ENCODE results near the gene LST1. TPM values are rescaled to one million over a fixed set of nuclear protein-coding genes. Genes with fewer than 3 reads are reported as not detected.

Gene LST1
- total and polyA plus RNA-seq, 4 donors: 10.4 to 24.6 (median 13.4) TPM

DNA sequence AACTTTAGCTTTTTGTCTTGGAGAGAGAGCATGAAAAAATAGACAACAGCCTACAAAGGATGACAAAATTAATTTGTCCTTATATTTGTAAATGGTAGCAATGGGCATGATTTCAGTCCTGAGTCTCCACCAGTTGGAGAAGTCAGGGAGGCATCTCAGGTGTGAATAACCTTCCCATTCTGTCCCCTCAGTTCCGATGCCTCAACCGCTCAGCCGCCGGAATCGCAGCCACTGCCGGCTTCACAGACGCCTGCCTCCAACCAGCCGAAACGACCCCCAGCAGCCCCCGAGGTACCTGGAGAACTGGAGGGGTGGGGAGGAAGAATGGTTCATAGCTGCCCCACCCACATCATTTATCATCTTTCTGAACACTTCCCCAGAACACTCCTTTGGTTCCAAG, 38.0 kb downstream of the LST1 start:
- TF ChIP-seq CTCF (IDR thresholded peaks at IDR 0.05; ENCODE audit: low read depth, low read length, missing input control) (no peak), RAD21 (IDR thresholded peaks at IDR 0.05) (no peak), GABPA (IDR thresholded peaks at IDR 0.05 in 1 of 2, conservative IDR thresholded peaks at IDR 0.05 in 1 of 2) (no peak), FOXA1 (IDR thresholded peaks at IDR 0.05) (no peak), JUND (IDR thresholded peaks at IDR 0.05) (no peak), HNF4G (IDR thresholded peaks at IDR 0.05) (no peak), NR2F2 (IDR thresholded peaks at IDR 0.05) (no peak), YY1 (IDR thresholded peaks at IDR 0.05) (no peak), TAF1 (conservative IDR thresholded peaks at IDR 0.05) (no peak), FOXA2 (IDR thresholded peaks at IDR 0.05) (no peak), HNF4A (conservative IDR thresholded peaks at IDR 0.05) (no peak), SP1 (IDR thresholded peaks at IDR 0.05) (no peak), EGR1 (IDR thresholded peaks at IDR 0.05; ENCODE audit: low read depth in 2 of 2) (no peak), REST (IDR thresholded peaks at IDR 0.05) (no peak), RXRA (IDR thresholded peaks at IDR 0.05) (no peak), MAX (IDR thresholded peaks at IDR 0.05) (no peak)
- TF ChIP-seq, protein P1, sequence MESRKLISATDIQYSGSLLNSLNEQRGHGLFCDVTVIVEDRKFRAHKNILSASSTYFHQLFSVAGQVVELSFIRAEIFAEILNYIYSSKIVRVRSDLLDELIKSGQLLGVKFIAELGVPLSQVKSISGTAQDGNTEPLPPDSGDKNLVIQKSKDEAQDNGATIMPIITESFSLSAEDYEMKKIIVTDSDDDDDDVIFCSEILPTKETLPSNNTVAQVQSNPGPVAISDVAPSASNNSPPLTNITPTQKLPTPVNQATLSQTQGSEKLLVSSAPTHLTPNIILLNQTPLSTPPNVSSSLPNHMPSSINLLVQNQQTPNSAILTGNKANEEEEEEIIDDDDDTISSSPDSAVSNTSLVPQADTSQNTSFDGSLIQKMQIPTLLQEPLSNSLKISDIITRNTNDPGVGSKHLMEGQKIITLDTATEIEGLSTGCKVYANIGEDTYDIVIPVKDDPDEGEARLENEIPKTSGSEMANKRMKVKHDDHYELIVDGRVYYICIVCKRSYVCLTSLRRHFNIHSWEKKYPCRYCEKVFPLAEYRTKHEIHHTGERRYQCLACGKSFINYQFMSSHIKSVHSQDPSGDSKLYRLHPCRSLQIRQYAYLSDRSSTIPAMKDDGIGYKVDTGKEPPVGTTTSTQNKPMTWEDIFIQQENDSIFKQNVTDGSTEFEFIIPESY (IDR thresholded peaks at IDR 0.05): no peak
- TF ChIP-seq, protein P2, sequence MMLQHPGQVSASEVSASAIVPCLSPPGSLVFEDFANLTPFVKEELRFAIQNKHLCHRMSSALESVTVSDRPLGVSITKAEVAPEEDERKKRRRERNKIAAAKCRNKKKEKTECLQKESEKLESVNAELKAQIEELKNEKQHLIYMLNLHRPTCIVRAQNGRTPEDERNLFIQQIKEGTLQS (IDR thresholded peaks at IDR 0.05): no peak
- H3K9me3 ChIP-seq (ENCODE audit: control insufficient read depth in 4 of 4, low read length in 3 of 4): no peaks in the 10 kb centered on the region
- H3K36me3 ChIP-seq (ENCODE audit: control insufficient read depth in 4 of 4, insufficient read depth in 3 of 4, low read depth in 1 of 4, low read length in 3 of 4): peaks cover 21 to 56% (median 52%) of the 10 kb centered on the region in 4 donors
- DNase-seq (ENCODE audit: low spot score): no peak
- no peak overlapping the region for H3K9ac ChIP-seq (ENCODE audit: low read depth in 1 of 2, low read length in 2 of 2)
- no peaks in the 10 kb centered on the region for H3K27me3 ChIP-seq (ENCODE audit: control insufficient read depth in 4 of 4, insufficient read depth in 4 of 4, low read length in 3 of 4)
- H3K4me3 ChIP-seq (ENCODE audit: low read depth in 1 of 3, low read length in 3 of 3): no peak overlapping the region
- WGBS: 96% methylated on average over 10 of the region's 10 CpGs
- no peak overlapping the region for H3K27ac ChIP-seq (ENCODE audit: low read depth in 1 of 2, low read length in 2 of 2)
- H3K4me1 ChIP-seq (ENCODE audit: control insufficient read depth in 4 of 4, insufficient read depth in 4 of 4, low read length in 3 of 4): peaks cover 4 to 14% (median 7%) of the 10 kb centered on the region in 4 donors
